ENCODE data around the gene SFTPB. TPM values are rescaled to one million over a fixed set of nuclear protein-coding genes. Genes with fewer than 3 reads are reported as not detected.
A peak's percentile ranks its signal among the peaks of the same experiment; 100 is the strongest.

Gene SFTPB
- total RNA-seq, 1 donor from 2014 or later, result 1.7 TPM

DNA sequence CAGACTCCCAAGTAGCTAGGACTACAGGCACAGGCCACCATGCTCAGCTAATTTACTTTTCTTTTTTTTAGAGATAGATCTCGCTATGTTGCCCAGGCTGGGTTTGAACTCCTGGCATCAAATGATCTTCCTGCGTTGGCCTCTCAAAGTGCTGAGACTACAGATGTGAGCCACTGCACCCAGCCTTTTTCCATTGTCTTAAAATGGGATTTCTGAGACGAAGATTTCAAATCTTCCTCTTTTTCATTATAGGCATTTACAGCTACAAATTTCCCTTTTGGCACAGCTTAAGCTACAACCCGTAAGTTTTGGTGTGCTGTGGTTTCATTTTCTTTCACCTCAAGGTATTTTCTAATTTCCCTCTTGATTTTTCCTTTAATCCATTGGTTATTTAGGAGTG is 34.8 kb upstream of the SFTPB start:
- DNase-seq (ENCODE audit: low spot score), result no peak

DNA sequence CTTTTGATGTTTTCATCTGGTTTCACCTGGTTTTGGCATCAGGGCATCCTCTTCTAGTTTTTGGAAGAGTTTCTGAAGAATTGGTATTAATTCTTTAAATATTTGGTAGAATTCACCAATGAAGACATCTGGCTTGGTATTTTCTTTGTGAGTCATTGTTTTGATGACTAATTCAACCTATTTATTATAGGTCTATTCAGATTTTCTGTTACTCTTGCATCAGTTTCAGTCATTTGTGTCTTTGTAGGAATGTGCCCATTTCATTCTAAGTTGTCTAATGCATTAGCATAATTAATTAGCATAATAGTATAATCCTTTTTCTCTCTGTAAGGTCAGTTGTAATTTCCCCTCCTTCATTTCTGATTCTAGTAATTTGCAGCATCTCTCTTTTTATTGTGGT is 34.2 kb upstream of the SFTPB start:
- DNase-seq (ENCODE audit: low spot score), result no peak

DNA sequence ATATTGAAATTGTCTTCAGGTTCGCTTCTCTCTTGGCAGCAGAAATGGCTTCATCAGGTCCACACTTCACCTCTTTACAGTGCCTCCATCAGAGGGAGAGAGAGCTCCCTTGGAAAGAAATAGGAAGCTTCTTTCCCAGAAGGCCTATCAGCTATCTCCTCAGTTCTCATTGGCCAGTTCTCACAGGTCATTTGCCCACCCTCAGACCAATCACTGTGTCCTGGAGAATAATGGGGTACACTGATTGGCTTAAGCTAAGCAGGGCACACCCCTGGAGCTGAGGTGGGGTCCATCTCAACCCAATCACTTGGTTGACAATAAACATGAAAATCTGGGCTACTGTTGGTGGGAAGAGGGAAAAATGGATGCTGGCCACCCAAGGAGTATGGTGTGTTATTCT is 31.3 kb upstream of the SFTPB start:
- no peak for DNase-seq (ENCODE audit: low spot score)

DNA sequence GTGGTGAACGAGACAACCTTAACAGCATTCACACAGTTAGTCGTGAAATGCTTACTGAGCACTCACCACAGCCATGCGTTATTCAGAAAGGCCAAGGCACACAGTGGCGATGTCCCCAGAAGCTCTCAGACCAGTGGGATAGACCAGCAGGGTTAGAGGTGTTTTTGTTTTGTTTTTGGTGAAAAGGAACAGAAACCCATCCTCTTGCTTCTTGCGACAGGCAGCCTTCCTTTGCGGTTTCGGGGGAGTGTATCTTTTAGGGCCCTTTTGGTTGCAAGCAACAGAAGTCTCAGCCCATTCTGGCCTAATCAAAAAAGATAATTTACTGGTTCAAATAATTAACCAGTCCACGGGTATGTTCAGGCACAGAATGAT is 30.9 kb upstream of the SFTPB start:
- no peak for DNase-seq (ENCODE audit: low spot score)

DNA sequence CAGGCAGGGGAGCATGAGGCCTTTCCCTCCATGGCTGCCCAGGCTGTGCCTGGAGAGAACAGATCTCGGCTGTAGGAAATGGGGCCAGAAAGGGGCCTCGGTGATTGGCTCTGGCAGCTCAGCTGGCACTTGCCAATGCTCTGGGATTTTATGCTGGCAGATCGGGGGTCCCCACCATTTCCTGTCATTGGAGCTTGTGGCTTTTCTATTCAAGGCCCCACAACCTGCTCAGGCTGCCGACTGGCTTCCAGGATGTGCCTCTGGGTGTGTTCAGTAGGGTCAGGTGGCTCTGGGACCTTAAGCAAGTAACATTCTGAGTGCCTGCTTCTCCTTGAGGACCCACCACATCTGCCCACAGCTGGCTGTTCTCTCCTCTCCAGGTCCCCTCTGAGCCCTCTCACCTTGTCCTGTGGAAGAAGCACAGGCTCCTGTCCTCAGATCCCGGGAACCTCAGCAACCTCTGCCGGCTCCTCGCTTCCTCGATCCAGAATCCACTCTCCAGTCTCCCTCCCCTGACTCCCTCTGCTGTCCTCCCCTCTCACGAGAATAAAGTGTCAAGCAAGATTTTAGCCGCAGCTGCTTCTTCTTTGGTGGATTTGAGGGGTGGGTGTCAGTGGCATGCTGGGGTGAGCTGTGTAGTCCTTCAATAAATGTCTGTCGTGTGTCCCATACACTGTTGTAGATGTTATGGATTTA is 30.3 kb upstream of the SFTPB start:
- DNase-seq (ENCODE audit: low spot score), result no peak

DNA sequence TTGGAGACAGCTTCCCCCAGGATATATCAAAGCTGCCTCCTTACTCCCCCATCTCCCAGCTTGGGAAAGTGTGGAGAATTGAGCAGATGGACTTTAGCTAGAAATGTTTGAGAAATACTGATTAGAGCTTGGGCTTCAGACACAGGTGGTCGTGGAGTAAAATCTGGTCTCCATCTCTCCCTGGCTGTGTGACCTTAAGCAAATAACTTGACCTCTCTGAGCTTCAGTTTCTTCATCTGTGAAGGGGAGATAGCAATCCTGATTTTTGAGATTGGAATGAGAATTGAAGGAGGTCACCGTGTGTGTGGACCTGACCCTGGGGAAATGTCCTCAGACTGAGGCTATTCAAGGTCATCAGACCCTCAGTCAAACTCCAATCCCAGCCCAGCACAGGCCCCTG is 29.7 kb upstream of the SFTPB start:
- DNase-seq (ENCODE audit: low spot score), result no peak

DNA sequence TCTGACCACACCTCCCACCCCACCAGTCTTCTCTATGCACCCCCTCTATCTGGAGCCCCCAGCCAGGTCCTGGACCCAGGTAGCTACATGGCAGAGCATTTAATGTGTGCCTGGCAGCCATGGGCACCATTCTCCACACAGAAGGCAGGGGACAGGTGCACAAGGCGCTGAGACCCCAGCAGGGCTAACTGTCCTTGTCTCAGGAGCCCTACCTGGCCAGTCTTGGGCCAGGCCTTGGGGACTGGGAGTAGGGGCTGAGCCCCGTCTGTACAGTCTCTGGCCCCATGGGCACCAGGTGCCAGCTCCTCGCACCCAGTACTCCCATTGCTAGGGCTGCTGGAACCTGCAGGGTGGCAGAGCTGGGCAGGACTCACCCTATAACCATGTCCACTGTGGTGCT is 29.1 kb upstream of the SFTPB start:
- no peak for DNase-seq (ENCODE audit: low spot score)

DNA sequence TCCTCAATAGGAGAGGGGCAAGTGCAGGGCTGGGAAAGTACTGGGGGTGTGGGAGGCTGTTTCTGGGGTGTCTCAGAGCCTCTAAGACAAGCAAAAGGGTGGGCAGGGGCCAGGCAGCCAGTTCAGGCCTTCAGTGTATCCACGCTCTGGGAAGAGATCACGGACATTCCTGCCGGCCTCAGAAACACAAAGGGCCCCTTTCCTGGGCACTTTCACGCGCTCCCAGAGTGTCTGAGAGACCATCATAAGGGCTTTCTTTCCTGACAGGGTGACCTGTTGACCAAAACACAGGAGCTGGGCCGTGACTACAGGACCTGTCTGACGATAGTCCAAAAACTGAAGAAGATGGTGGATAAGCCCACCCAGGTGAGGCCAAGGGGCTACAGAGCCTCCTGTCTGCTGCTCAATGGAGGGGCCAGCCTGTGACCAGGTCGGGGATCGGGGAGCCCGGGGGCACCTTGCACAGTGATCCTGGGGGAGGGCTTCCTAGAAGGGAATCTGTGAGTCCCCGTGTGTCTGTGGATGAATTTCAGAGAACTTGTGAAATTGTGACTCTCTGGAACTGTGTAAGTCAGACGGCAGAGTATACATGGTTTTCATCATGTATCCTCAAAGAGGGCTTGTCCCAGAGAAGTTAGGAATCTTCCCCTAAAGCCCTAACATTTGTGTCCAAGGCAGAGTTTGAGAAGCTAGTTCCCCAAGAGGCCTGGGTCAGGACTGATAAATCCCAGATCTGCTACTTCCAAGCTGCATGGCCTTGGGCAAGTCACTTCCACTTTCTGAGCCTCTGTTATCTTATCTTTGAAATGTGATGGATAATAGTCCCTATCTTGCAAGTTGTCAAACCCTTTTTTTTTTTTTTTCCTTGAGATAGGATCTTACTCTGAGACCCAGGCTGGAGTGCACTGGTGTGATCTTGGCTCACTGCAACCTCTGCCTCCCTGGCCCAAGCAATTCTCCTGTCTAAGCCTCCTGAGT is 28.0 kb upstream of the SFTPB start:
- no peak for DNase-seq (ENCODE audit: low spot score)

DNA sequence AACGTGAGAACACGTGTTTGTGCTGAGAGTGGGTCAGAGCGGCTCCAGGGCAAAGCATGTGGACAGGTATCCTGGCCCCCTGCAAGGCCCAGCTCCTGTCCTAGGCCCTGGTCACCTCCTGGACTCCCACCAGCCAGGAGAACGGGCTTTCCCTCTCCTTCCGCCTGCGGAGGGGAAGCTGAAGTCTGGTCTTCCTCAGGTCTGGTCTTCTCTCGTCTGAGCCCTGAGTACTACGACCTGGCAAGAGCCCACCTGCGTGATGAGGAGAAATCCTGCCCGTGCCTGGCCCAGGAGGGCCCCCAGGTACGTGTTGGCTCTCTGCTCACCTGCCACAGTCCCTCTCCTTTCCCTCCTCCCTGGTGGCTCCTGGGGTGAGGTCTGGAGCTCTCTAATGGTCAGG is 27.1 kb upstream of the SFTPB start:
- no peak for DNase-seq (ENCODE audit: low spot score)

DNA sequence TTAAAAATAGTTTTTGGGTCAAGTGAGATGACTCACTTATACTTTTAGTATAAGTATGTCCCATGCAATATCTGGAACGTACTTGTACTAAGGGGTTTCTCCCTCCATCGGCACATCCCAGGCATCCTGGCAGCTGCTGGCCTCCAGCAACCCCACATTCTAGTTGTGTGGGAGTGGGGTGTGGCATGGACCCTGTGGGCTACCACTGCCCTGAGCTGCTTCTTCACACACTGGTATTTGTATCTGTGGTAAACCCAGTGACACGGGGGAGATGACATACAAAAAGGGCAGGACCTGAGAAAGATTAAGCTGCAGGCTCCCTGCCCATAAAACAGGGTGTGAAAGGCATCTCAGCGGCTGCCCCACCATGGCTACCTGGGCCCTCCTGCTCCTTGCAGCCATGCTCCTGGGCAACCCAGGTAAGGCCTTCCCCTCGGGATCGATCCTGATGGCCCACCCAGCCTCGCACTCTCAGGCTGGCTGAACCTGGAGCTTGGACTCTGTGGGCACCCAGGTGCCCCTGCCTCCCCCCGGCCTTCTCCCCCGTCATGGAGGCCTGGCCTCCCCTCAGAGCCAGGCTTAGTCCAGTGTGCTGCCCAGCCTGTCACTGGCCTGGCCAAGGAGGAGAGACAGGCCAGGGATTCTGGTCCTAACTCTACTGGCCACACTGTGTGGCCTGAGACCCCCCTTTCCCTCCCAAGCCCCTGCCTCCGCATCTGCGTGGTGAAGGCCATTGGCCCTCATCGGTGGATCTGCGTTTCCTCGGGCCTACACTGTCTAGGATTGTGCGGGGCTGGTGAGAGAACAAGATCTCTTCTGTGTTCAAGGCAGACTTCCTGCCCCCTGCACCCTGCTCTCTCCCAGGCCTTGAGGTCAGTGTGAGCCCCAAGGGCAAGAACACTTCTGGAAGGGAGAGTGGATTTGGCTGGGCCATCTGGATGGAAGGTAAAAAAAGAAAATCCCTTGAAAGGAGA is 26.3 kb upstream of the SFTPB start, which contains the start of gene GNLY:
GNLY (plus strand) TSS at position 307 of the 974 bp plus-strand sequence; CDS start at position 368, 61 bp downstream.
- no peak for DNase-seq (ENCODE audit: low spot score)

DNA sequence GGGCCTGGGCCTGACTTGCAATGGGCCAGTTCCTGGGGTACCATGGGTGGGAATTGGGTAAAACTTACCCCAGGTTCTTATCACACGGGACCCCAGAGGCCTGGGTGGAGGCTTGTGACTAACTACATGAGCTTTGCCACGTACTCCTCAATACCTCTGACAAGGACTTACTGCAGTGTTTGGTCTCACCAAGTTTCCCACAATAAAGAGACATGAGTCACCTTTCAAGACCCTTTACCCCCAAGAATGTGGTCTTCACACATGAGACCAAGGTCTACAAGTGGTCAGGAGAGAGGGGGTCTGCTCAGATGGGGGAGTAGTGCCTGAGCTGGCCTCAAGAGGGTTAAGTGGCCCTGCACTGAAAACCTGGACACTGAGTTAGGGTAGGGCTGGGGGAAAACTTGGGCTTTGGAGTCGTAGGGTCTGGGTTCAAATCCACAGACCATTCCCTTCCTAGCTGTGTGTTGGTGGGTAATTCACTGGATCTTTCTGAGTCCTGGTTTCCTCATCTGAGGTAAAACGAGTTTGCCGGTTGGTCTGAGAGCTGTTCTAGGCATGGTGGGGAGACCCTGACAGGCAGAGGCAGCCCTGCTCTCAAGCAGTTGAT is 24.1 kb upstream of the SFTPB start:
- no peak for DNase-seq (ENCODE audit: low spot score)

DNA sequence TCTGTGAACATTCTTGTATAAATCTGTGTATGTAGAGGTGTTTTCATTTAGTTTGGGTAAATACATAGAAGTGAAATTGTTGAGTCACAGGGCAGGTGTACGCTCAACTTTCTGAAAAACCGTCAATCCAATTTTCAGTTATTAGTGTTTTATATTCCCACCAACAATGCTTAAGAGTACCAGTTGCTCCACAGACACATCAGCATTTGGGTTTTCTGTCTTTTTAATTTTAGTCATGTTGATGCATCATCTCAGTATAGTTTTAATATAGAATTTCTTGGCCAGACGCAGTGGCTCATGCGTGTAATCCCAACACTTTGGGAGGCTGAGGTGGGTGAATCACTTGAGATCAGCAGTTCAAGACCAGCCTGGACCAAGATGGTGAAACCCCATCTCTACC is 22.9 kb upstream of the SFTPB start:
- no peak for DNase-seq (ENCODE audit: low spot score)

DNA sequence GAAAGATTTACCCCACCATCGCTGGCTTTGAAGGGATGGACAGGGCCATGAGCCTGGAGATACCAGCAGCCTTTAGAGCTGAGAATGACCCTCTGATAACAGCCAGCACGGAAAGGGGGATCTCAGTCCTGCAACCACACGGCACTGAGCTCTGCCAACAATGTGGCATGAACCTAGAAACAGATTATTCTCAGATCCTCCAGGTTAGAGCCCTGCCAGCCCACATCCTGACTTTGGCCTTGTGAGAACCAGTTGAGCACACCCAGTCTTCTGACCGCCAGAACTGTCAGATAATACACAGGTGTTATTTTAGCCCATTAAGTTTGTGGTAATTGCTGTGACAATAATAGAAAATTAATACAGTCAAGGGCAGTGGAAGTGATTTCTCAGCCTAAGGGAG is 16.8 kb upstream of the SFTPB start:
- DNase-seq (ENCODE audit: low spot score), result no peak

DNA sequence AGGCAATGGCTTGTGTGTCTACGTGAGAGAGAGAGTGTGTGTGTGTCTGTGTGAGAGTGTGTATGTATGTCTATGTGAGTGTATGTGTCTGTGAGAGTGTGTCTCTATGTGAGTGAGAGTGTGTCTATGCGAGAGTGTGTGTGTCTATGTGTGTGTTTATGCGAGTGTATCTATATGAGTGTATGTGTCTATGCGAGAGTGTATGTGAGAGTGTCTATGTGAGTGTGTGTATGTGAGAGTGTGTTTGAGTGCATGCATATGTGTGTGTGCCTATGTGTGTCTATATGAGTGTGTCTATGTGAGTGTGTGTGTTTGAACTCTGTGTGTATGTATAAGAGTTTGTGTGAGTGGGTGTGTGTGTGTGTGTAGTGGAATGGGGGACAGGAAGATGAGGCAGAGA is 16.4 kb upstream of the SFTPB start:
- no peak for DNase-seq (ENCODE audit: low spot score)

DNA sequence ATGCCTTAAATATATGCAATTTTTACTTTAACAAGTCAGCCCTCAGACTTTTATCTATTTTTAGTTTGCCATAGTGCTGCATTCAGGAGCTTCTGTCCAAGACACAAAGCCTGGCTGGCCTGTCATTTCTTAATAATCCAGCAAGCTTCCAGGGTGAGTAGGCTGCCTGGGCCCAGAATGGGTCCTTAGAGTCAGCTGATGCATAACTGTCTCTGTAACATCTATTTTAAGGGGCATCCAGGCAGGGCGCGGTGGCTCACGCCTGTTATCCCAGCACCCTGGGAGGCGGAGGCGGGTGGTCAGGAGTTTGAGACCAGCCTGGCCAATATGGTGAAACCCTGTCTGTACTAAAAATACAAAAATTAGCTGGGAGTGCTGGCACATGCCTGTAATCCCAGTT is 14.4 kb upstream of the SFTPB start:
- DNase-seq (ENCODE audit: low spot score), result no peak

DNA sequence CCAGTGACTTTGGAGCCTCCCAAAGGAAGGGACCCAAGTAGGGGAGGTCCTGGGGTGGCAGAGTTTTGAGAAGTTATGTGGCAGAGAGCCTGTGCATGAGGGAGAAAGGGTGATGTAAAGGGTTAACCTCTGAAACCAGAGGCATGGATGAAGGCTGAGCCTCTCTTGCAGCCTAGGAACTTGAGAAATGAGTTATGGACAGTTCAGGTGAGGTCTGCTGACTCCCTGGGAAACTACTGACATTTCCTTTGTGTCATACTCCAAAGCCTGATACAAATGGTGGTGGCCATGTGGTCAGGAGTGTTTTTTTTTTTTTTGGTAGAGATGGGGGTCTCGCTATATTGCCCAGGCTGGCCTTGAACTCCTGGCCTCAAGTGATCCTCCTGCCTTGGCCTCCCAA is 13.8 kb upstream of the SFTPB start:
- DNase-seq (ENCODE audit: low spot score), result no peak

DNA sequence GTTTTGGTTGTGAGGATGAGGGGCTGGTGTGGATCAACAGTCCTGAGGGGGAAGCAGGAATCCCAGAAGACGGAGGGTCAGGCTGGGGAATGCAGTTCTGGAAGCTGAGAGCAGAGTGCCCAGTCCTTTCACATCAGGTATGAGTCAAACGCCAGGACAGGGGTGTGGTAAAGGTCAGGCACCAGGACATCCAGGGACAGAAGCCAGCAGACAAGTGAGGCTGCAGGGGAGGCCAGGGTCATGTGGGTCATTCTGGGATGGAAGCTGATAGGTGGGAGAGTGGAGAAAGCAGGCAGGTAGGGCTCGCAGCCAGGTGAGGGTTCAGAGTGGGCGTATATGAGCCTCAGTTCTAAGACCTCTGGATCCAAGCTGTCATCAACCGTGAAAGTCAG is 13.4 kb upstream of the SFTPB start:
- no peak for DNase-seq (ENCODE audit: low spot score)

DNA sequence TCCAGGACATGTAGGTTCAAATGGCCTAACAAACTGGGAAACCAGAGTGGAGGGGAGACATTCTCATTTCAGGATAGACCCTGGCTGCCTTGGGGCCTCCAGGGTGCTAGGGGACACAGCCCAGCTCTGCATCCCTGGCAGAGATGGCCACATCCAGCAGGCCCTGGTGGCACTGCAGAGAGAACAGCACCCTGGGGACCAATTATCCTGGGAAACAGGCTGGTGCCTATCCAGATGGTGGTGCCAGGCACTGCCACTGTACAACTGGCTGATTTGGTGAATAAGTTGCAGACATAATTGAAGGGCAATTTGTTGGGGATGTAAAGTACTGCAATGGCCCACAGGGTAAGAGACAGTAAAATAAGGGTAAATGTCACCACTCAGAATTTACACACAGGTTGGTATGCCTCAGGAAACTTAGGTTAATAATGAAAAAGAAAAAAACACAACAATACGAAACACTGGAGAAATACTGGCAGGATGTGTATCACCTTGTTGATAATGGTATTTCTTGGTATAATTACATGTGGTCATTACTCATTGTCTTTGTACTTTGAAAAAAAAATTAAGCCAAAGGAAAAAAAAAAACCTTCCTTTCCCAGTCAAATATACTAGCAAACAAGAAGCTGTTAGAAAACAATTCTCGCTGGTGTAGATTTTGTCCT is 12.8 kb upstream of the SFTPB start:
- DNase-seq (ENCODE audit: low spot score), result no peak

DNA sequence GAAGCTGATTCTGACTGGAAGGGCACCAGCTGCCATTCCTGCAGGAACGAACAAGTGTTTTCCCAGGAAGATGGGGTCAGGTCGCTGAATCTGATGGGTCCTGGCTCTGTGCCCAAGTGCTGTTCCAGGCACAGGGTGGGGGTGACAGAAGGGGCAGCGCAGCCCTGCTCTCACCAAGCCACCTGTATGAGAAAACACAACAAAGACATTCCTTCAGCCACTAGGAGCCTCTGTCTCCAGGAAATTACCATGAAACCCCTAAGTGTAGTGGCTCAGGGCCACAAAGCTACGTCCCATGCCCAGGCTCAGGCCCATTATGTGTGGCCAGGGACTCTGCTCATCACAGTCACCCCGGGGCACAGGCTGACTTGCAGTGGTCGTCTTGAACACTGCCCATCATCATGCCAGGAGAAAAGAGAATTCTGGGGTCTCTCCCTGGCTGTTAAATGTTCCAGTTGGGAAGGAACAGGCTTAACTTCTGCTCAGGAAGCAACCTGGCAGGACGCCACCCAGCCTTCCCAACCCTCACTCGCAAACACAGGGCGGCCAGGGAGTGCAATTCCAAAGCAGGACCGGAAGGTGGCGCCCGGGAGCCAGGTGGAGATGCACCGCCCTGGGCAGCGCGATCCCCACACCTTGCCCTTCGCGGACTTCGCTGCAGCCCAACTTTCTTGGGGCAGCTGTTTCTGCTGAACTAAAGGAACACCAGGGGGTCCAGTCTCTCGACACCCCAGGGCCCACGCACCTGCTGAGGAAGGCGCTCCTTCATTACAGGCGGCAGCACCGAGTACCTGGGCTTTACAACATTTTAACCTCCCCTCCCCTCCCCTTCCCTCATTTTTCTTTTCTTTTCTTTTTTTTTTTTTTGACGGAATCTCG is 11.0 kb upstream of the SFTPB start:
- DNase-seq (ENCODE audit: low spot score), result peak; percentile 88

DNA sequence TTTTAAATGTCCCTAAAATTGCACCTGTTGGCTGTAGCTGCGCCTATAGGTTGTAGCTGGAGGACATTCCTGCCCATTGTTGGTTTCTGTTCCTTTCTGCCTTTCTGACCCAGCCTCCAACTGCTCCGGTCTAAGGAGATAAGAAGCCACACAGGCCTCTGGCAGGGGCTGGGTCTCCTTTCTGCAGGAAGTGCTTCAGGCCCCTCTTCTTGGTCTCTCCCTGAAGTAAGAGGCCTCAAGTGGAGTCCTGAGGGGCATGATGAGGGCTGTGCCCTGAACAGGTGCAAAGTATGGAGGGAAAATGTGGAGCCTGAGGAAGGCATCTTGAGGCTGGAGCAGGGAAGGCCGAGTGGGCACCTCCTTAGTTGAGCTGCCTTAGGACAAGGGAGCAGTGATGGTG is 10.4 kb upstream of the SFTPB start:
- no peak for DNase-seq (ENCODE audit: low spot score)
